ENCODE measurements around the gene RASSF9. TPM values are rescaled to one million over a fixed set of nuclear protein-coding genes. Genes with fewer than 3 reads are reported as not detected.

RASSF9 gene
- total and polyA plus RNA-seq, 8 donors, result 0.68 to 5.4 (median 1.2) TPM

DNA sequence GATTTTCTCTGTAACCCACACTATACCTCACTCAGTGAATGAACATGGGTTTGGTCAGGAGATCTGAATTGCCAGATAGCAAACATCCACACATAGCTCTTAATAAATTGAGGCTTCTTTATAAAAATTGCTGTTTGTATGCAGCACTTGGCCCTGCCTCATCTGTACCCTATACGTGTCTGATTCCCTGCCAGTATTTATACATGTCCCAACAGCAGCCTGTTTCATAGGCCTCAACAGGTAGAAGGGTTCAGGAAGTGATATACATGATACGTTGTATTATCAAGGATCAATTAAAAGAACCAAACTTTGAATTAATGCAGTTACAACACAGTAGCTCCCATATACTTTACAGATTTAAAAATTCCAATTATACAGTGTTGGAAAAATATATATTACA lies 32.3 kb downstream of the RASSF9 start:
- Histone ChIP-seq H3K4me3 (no peak overlapping the region), H3K4me1 (no peaks in the 10 kb centered on the region), H3K9me3 (no peaks in the 10 kb centered on the region), H3K36me3 (no peaks in the 10 kb centered on the region), H3K27me3 (no peaks in the 10 kb centered on the region), H3K27ac (no peak overlapping the region)
- no peak for FAIRE-seq
- intact Hi-C loops (cut with DNase I), result no loop called here
- whole genome bisulfite sequencing, 2 donors, result 71 to 78% methylated on average over 2 of the region's 2 CpGs
- TF ChIP-seq, protein P1, sequence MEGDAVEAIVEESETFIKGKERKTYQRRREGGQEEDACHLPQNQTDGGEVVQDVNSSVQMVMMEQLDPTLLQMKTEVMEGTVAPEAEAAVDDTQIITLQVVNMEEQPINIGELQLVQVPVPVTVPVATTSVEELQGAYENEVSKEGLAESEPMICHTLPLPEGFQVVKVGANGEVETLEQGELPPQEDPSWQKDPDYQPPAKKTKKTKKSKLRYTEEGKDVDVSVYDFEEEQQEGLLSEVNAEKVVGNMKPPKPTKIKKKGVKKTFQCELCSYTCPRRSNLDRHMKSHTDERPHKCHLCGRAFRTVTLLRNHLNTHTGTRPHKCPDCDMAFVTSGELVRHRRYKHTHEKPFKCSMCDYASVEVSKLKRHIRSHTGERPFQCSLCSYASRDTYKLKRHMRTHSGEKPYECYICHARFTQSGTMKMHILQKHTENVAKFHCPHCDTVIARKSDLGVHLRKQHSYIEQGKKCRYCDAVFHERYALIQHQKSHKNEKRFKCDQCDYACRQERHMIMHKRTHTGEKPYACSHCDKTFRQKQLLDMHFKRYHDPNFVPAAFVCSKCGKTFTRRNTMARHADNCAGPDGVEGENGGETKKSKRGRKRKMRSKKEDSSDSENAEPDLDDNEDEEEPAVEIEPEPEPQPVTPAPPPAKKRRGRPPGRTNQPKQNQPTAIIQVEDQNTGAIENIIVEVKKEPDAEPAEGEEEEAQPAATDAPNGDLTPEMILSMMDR (IDR thresholded peaks at IDR 0.05), result no peak
- DNase-seq, result no peak
- no peak for ATAC-seq

DNA sequence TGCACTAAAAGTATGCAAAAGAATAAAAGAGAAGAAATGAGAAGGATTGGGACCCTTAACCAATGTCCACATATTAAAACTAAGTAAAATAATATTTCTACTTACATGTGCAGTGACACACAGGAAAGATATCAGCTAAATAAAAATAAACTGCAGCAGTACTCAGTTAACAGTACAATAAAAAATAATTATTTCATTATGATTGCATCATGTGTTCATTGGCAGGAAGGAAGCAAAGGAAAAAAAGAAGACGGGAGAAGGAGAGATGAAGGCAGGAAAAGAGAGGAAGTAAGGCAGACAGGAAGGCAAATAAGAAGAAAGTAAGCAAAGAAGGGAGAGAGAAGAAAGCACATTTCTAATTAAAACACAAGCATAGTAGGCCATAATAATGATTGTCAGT lies 33.0 kb downstream of the RASSF9 start:
- Histone ChIP-seq H3K4me1 (no peaks in the 10 kb centered on the region), H3K9me3 (no peaks in the 10 kb centered on the region), H3K36me3 (no peaks in the 10 kb centered on the region), H3K27ac (no peak overlapping the region), H3K27me3 (no peaks in the 10 kb centered on the region), H3K4me3 (no peak overlapping the region)
- TF ChIP-seq, protein P1 (IDR thresholded peaks at IDR 0.05), result no peak
- DNase-seq (no peak), FAIRE-seq (no peak), ATAC-seq (no peak)
- 64 to 84% methylated on average over 1 of the region's 1 CpG for WGBS, 2 donors
- intact Hi-C loops (cut with DNase I), result no loop called here

DNA sequence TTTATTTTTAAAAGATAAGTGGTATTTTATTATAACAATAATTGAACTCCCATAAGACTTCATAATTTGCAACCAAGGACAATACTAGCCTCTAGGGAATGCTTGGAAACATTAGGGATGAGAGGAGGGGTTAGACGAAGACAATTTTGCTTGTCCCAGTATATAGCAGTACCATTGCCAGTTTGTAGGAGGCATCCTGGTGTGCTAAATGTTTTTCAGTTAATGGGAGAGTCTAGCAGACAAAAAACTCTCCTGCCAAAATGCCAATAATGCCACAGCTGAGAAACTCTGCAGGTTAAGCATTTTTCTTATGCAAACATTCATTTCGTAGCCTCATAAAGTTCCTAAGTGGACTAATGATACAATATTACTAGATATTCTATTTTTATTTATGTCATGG lies 38.1 kb downstream of the RASSF9 start:
- Histone ChIP-seq H3K27me3 (no peaks in the 10 kb centered on the region), H3K27ac (no peak overlapping the region), H3K4me3 (no peak overlapping the region), H3K36me3 (no peaks in the 10 kb centered on the region), H3K9me3 (no peaks in the 10 kb centered on the region), H3K4me1 (no peaks in the 10 kb centered on the region)
- WGBS, 2 donors, result 61 to 66% methylated on average over 2 of the region's 2 CpGs
- ATAC-seq, result no peak
- intact Hi-C loops (cut with DNase I), result no loop called here
- no peak for DNase-seq
- TF ChIP-seq, protein P1 (IDR thresholded peaks at IDR 0.05), result no peak
- FAIRE-seq, result no peak

DNA sequence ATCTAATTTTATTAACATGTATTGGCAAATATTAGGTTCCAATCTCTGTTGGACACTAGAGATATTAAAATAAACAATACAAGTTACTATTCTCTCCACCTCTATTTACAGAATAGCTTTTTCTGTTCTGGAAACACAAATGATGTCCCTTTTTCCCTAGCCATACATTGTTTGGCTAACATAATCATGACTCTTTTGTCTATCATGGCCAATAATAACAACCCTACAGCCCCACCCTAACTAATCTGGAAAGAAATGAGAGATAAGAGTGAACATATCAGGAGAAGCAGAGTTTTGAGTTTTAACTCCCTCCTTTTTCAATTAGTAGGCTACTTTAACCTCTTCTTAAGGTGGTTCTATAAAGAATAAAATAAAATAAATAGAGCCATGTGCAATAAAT lies 40.2 kb downstream of the RASSF9 start:
- Histone ChIP-seq H3K4me1 (no peaks in the 10 kb centered on the region), H3K27me3 (no peaks in the 10 kb centered on the region), H3K4me3 (no peak overlapping the region), H3K9me3 (no peaks in the 10 kb centered on the region), H3K27ac (no peak overlapping the region), H3K36me3 (no peaks in the 10 kb centered on the region)
- no peak for FAIRE-seq
- no peak for ATAC-seq
- intact Hi-C loops (cut with DNase I), result no loop called here
- no peak for DNase-seq
- TF ChIP-seq, protein P1 (IDR thresholded peaks at IDR 0.05), result no peak

DNA sequence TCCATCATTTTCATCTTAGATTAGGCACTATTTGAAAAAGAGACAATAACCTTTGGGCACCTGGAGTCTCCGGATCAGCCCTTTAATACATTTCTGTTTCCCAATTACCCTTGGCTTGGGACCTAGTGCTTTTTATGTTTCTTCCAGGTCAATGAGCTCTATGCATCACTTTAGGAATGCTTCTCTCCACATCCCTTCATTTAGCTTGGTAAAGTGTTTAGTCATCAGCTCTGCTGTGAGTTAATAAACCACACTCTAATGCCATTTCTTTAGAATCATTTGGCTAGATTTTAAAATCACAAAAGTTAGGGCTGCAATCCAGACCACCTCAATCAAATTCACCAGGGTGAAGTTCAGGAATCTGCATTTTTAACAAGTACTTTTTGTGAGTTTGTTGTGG lies 41.7 kb downstream of the RASSF9 start:
- 87 to 91% methylated on average over 1 of the region's 1 CpG for WGBS, 2 donors
- no peaks in the 10 kb centered on the region for H3K27me3 ChIP-seq
- H3K4me1 ChIP-seq, result no peaks in the 10 kb centered on the region
- intact Hi-C loops (cut with DNase I), result no loop called here
- no peak for ATAC-seq
- DNase-seq, result no peak
- H3K27ac ChIP-seq, result no peak overlapping the region
- TF ChIP-seq, protein P1 (IDR thresholded peaks at IDR 0.05), result no peak
- FAIRE-seq, result no peak
- no peaks in the 10 kb centered on the region for H3K9me3 ChIP-seq
- no peak overlapping the region for H3K4me3 ChIP-seq
- H3K36me3 ChIP-seq, result no peaks in the 10 kb centered on the region

All from pancreas (tissue), 10 donors.